HepG2 (cell line): ENCODE results near the gene MTIF3. TPM values are rescaled to one million over a fixed set of nuclear protein-coding genes. Genes with fewer than 3 reads are reported as not detected.

ENCODE experiments used
- ATAC-seq: fragments of 200-7000 bp; cut with Tn5 transposase; 3 replicates; pipeline ENCODE4 v1.9.1; 2020; ENCODE audit warnings: mild to moderate bottlenecking, moderate library complexity
- BruUV-seq: library from RNA; stranded (reverse); fragments of 400-500 nt; replicated peaks from 2 replicates; lab custom pipeline; 2021; lab: Mats Ljungman, UMichigan
- CTCF ChIA-PET: fragments of 300-600 bp; formaldehyde crosslinking; extraction: SDS; loops from one replicate; lab custom pipeline; 2021; ENCODE audit warnings: low total read pairs, inconsistent platforms, low intra/inter-chr PET ratio; lab: Yijun Ruan, JAX
- POLR2A ChIA-PET: fragments of 350-600 bp; sonication (Branson Sonifier 250); formaldehyde crosslinking; loops from one replicate; lab custom pipeline; 2020; ENCODE audit warnings: antibody characterized with exemption, inconsistent platforms; lab: Yijun Ruan, JAX
- DNase-seq: peaks from one replicate; pipeline ENCODE4 v3.0.0-alpha.2; 2015; ENCODE audit warnings: low spot score
- FAIRE-seq: peaks from 3 replicates; lab custom pipeline; 2011; peaks lifted over from hg19 to GRCh38; lab: Jason Lieb, UNC
- H2AFZ ChIP-seq: one replicate; pipeline ENCODE4 v1.6.1; 2011; ENCODE audit warnings: low read length, inconsistent platforms
- H3K27ac ChIP-seq: fragments of 300-600 bp; 3 replicates; pipeline ENCODE4 v1.8.0; 2011; ENCODE audit warnings: mixed run types, mild to moderate bottlenecking, mixed read lengths, low read length, inconsistent platforms; ENCODE audit not compliant: insufficient read depth; ENCODE audit errors: extremely low read length
- H3K27me3 ChIP-seq, 2 experiments: fragments of 200-600 bp in 1 of 2; 2 replicates in 1 of 2; 3 replicates in 1 of 2; pipeline versions ENCODE4 v1.6.0 to v1.8.0; 2011; ENCODE audit warnings: low read length in 2 of 2, mild to moderate bottlenecking in 2 of 2, moderate library complexity in 2 of 2, inconsistent platforms in 1 of 2; ENCODE audit not compliant: insufficient read depth in 2 of 2, control insufficient read depth in 1 of 2
- H3K36me3 ChIP-seq, 2 experiments: fragments of 200-600 bp in 1 of 2; replicated peaks in 1 of 2; 2 replicates in 1 of 2; 3 replicates in 1 of 2; pipeline versions ENCODE4 v1.5.1 to v1.8.0; 2011; ENCODE audit warnings: low read length in 2 of 2, inconsistent platforms in 1 of 2; ENCODE audit not compliant: insufficient read depth in 2 of 2, control insufficient read depth in 1 of 2
- H3K4me1 ChIP-seq: 2 replicates; pipeline ENCODE4 v1.5.1; 2012; ENCODE audit warnings: low read length, inconsistent platforms; ENCODE audit not compliant: insufficient read depth
- H3K4me2 ChIP-seq: 2 replicates; pipeline ENCODE4 v1.6.0; 2011; ENCODE audit warnings: low read depth, low read length, inconsistent platforms
- H3K4me3 ChIP-seq, 3 experiments: fragments of 200-600 bp in 1 of 3; sonication (generic), shearing (Covaris generic) in 1 of 3; replicated peaks in 1 of 3; 2 replicates each; pipeline ENCODE4 v1.5.1; 2011 to 2016; ENCODE audit warnings: low read length in 3 of 3, inconsistent platforms in 2 of 3, low read depth in 2 of 3, mild to moderate bottlenecking in 2 of 3, control low read depth in 1 of 3, mixed read lengths in 1 of 3; ENCODE audit not compliant: insufficient read depth in 1 of 3
- H3K79me2 ChIP-seq: one replicate; pipeline ENCODE4 v1.6.1; 2011; ENCODE audit warnings: low read length, inconsistent platforms; ENCODE audit not compliant: insufficient read depth
- H3K9ac ChIP-seq: 2 replicates; pipeline ENCODE4 v1.6.0; 2011; ENCODE audit warnings: mild to moderate bottlenecking, low read depth, low read length, inconsistent platforms; ENCODE audit not compliant: insufficient read depth
- H3K9me3 ChIP-seq: 2 replicates; pipeline ENCODE4 v1.5.1; 2012; ENCODE audit warnings: mild to moderate bottlenecking, low read length
- H4K20me1 ChIP-seq: 2 replicates; pipeline ENCODE4 v1.6.0; 2011; ENCODE audit warnings: inconsistent platforms, mild to moderate bottlenecking, low read length, moderate library complexity; ENCODE audit not compliant: insufficient read depth
- BATF2 ChIP-seq: sonication (generic); formaldehyde crosslinking; IDR thresholded peaks from 2 replicates; pipeline ENCODE4 v1.8.0; 2022; ENCODE audit warnings: mild to moderate bottlenecking, missing genetic modification reagents, moderate library complexity
- HOXA5 ChIP-seq: sonication (generic); formaldehyde crosslinking; IDR thresholded peaks from 2 replicates; pipeline ENCODE4 v1.4.0; 2020; ENCODE audit warnings: missing genetic modification reagents
- MBNL3 ChIP-seq: fragments of 250-450 bp; sonication (Bioruptor Pico); conservative IDR thresholded peaks from 2 replicates; pipeline ENCODE4 v1.8.0; 2022; ENCODE audit warnings: mild to moderate bottlenecking, inconsistent platforms
- ZNF761 ChIP-seq: sonication (generic); formaldehyde crosslinking; conservative IDR thresholded peaks from 2 replicates; pipeline ENCODE4 v1.4.0; 2020; ENCODE audit warnings: mild to moderate bottlenecking, missing genetic modification reagents
- ZUFSP ChIP-seq: sonication (generic); formaldehyde crosslinking; IDR thresholded peaks from 2 replicates; pipeline ENCODE4 v1.9.0; 2021; ENCODE audit warnings: missing genetic modification reagents, mild to moderate bottlenecking, borderline replicate concordance
- WGBS: methylation state at CpG from one replicate; pipeline ENCODE4 v1.1.6; 2017; ENCODE audit warnings: low lambda C conversion rate; 5-methylcytosine and 5-hydroxymethylcytosine counted together
- in situ Hi-C: cut with HindIII; loops from 2 replicates; pipeline ENCODE4 v1.10.0; 2017; ENCODE audit warnings: low pct_unique_long_range_greater_than_20kb; ENCODE audit not compliant: extremely low pct_ligation_motif_present
- intact Hi-C: fragments of 100-400 bp; cut with micrococcal nuclease; formaldehyde crosslinking; loops from one replicate; pipeline ENCODE4 v1.10.0; 2022; ENCODE audit not compliant: unreplicated experiment
- polyA plus RNA-seq, 8 experiments: library from polyadenylated mRNA; depleted of rRNA in 3 of 8; stranded (reverse) in 7 of 8; unstranded in 1 of 8; fragments of >200 nt; fragmentation: Illumina TruSeq in 4 of 8; extraction: Trizol in 4 of 8; gene quantifications; 2 replicates each; pipeline versions ENCODE4 v1.2.1 to v1.2.3, GENCODE V29; 2011 to 2016; ENCODE audit warnings: low read depth in 4 of 8, missing spikeins in 1 of 8, mixed read lengths in 1 of 8; ENCODE audit not compliant: insufficient read depth in 1 of 8
- total RNA-seq, 5 experiments: library from RNA; depleted of rRNA; stranded (reverse); fragments of >200 nt; fragmentation: Illumina TruSeq; extraction: Trizol; gene quantifications; 2 replicates each; pipeline ENCODE4 v1.2.3, GENCODE V29; 2016; ENCODE audit warnings: low read depth in 1 of 5

MTIF3 gene
- total and polyA plus RNA-seq, 2 of the 13 experiments (the other 11 are each of a cell fraction or from before 2014, with no cell fraction given): 33.7 to 40.6 TPM

- TF ChIP-seq BATF2 (CRISPR knock-in tag) (no peak), MBNL3 (no peak), ZUFSP (CRISPR knock-in tag) (no peak)
- TF ChIP-seq, all 625 proteins: peak for 0
Measured at GRCh38 chr13:27496536-27497273, 46.3 kb upstream of the MTIF3 start (continued).

- Histone ChIP-seq H3K79me2 (no peaks in the 10 kb centered on the region), H4K20me1 (no peaks in the 10 kb centered on the region), H3K4me2 (no peak overlapping the region), H3K4me3 (no peak overlapping the region), H2AFZ (no peak overlapping the region), H3K4me1 (no peaks in the 10 kb centered on the region), H3K9me3 (no peaks in the 10 kb centered on the region), H3K9ac (no peak overlapping the region), H3K27me3 (peaks cover 1 to 2% of the 10 kb centered on the region in 2 experiments; a peak in 2 of 5 replicates), H3K36me3 (no peaks in the 10 kb centered on the region), H3K27ac (no peak overlapping the region)
- no TSS peak for BruUV-seq
- TF ChIP-seq HOXA5 (CRISPR knock-in tag): no peak
- no peak for TF ChIP-seq ZNF761 (CRISPR knock-in tag)
- intact Hi-C loops (no loop called here), in situ Hi-C loops (loop anchor here (25.0 kb wide), 1 partner anchor 491 kb away; the partner anchor contains the start of gene URAD)
- DNase-seq (no peak), ATAC-seq (no peak), FAIRE-seq (no peak)
- CTCF ChIA-PET: no interaction called here
- POLR2A ChIA-PET: no interaction called here
- WGBS: 7% methylated on average over 4 of the region's 4 CpGs
Measured at GRCh38 chr13:27496006-27496405, 45.6 kb upstream of the MTIF3 start.
